HS-5 (cell line): ENCODE data around the gene KRTAP9-7.

Experiments used
- DNase-seq: peaks from one replicate; pipeline ENCODE4 v3.0.0-alpha.2; 2012; ENCODE audit warnings: low read depth

The KRTAP9-7 gene

DNA sequence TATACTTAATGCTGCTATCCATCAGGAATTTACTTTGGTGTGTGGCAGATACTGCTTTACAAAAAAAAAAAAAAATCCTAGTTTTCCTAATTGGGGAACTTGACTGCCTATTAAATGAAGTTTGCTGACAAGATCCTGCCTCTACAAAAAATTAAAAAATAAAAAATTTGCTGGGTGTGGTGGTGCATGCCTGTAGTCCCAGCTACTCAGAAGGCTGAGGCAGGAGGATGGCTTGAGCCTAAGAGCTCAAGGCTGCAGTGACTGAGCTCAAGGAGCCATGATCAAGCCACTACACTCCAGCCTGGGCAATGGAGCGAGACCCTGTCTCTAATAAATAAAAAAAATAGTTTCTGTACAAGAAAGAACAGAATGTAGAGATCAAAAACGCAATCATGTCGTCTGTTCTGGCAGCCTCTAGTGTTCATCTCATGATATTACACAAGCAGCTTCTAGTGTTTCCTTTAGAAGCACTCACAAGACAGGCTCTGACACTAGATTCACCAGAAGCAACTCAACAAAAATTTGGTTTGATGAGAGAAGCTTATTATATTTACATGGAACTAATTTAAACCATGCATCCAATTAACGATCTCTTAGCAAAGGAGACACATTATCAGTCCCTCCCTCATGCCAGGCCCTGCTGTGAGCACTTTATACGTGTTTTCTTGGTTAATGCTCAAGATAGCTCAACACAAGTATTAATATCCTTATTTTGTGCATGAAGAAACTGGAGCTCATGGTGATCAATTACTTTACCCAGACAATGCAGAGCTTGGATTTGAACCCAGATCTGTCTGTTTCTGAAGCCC lies 46.8 kb downstream of the KRTAP9-7 start:
- DNase-seq: peak; percentile 33

DNA sequence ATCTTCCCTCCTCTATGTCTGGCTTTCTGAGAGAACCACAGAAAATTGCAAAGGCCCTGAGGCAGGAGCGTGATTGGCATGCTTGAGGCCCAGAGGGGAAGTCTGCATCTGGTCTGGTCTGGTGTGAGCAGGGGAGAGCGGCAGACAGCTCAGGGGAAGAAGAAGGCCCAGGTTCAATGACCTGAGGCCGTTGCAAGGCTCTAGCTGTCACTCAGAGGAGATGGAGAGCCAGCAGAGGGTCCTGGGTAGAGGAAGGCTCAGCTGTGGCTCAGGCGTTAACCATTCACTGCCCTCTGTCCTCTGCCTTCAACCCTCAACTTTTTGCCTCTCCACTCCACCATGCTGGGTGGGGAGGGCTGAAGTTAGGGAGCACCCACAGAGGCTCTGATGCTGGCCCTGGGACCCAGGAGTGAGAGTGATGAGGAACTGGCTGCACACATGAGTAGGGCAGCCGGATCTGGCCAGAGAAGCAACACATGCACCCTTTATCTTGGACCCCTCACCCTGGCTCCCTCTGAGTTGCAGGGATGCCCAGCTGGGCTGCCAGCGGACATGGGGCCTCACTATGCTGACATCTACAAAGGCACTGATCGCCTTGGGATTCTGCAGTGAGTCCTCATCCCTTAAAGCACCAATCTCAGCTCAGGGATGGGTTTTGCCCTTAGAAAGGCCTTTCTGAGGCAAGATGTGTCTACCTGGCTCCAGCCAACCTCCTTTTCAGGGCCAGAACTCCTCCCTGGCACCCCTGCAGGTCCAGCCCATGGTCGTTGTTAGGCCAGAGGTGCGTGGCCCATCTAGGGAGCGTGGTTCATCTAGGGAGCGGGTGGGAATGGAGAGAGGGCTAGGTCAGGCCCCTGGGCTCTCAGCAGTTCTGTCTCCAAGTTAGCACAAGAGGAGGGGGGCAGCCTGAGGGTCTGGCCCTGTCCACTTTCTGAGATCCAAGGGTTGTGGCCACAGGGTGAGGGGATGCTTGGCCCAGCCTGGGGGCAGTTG lies 47.7 kb downstream of the KRTAP9-7 start:
- DNase-seq: no peak

DNA sequence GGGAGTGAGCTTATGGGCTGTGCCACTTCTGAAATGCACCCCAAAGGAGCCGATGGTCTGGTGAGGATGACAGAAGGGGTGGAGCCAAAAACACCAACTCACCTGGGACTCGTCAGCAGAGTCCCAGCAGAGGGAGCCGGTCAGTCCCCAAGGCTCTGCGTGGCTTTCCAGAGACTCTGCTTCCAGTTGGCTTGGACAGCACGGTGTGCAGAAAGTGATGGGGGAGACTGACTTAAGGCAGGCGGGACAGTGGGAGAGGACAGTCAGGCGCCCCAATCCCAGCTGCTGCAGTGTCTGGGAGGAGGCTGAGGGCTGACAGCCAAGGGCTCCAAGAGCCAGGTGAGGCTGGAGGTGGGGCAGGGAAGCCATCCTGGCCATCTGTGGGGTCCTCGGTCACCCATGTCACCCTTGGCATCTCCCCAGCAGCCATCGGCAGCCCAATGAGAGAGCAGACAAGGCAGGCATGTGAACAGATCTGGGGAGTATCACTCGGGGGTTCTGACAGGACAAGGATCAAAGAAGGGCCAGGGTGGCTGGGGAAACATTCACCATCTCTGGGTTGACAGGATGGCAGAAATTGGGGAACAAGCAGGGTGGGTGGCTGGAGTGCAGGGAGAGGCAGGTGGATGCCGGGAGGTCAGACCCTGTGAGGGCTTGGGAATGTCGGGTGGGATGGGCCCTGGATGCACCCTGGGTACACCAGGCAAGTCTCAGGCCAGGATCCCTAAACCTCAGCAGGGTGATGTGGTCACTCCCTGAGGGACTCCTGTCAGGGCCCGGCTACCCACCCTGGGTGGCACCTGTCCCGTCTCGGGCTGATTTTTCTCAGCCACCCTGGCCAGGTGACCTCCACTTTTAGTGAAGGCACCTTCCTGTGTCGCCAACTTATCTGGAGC lies 48.9 kb downstream of the KRTAP9-7 start:
- DNase-seq: no peak

DNA sequence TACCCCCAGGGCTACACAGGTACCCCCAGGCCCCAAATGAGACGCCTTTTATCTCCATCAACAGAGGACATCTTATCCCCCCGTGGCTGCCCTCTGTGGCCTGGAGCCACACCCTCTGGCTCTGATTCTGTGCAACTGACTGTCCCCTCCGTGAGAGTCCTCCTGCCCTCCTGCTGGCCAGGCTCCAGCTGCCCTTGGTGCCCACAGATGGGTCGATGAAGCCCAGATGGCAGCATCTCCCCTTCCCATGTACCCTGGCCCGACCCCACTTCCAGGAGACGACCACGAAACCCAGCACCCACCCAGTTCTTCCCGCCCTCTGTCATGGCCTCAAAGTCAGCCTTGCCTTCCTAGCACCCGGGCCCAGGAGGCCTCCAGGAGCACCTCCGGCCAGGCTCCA lies 49.6 kb downstream of the KRTAP9-7 start:
- no peak for DNase-seq

DNA sequence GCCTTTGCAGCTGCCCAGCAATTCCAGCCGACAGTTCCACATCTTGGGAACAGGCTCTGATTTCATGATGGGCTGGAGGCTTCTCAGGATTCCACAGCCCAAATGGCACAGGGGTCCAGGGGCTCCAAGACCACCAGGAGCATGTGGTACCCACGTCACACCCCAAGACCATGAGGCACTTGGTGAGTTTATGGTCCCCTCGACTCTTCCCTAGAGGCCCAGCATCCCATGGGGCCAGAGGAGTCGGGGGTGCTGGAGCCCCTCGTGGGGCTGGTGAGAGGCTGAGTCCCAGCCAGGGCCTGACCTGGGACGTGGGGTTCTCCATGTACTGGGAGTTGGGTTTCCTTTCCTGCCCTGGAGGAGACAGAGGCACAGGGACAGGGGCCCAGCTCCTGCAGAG lies 50.1 kb downstream of the KRTAP9-7 start:
- no peak for DNase-seq
